ENCODE results near the gene C2CD5.
"Not testable (repeated sequence)": the region's sequence is repeated elsewhere in the genome, so short reads cannot be mapped to it uniquely, and the experiment has no call there.

C2CD5 gene

DNA sequence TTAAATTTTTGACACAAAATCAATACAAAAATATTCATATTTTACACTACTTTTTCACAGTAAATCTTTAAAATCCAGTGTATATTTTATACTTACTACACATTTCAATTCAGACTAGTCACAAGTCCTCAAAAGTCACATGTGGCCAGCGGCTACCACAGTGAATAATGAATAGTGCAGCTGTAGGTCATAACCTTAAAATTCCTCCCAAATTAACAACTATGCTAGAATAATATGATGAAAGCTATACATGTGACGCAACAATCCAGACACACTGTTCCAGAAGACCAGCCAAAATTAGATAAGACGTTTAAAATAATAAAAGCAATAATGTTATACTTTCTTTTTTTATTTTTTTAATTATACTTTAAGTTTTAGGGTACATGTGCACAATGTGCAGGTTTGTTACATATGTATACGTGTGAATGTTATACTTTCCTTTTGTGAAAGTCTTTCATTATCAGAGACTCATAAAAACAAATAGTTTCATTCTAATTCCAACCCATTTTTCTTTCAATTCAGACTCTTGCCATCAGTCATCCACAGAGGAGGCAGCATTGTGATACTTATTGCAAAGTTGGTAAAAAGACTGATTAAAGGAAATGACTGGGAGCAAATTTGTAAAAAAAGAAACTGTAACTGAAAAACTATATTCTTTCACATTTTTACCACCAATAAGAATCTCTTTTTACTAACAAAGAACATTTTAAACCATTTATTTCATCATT, 67.0 kb downstream of the C2CD5 start:
- DNase-seq: no peak

DNA sequence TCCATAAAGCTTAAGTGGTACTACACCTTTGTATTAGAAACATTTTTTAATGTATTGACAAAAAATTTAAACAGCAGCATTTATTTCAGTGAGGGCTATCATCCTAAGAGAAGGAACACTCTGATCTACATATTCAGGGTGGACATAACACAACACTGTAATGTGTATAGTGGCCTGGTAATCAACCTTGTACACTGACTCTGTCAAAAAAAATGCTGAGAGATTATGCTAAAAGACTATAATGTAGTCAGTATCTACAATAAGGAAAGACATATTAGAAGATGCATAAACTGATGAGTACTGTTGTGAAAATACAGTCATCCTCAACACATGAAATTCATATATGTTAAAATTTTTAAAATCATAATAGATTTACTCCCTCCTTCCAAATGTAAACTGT, 68.2 kb downstream of the C2CD5 start:
- DNase-seq: no peak

DNA sequence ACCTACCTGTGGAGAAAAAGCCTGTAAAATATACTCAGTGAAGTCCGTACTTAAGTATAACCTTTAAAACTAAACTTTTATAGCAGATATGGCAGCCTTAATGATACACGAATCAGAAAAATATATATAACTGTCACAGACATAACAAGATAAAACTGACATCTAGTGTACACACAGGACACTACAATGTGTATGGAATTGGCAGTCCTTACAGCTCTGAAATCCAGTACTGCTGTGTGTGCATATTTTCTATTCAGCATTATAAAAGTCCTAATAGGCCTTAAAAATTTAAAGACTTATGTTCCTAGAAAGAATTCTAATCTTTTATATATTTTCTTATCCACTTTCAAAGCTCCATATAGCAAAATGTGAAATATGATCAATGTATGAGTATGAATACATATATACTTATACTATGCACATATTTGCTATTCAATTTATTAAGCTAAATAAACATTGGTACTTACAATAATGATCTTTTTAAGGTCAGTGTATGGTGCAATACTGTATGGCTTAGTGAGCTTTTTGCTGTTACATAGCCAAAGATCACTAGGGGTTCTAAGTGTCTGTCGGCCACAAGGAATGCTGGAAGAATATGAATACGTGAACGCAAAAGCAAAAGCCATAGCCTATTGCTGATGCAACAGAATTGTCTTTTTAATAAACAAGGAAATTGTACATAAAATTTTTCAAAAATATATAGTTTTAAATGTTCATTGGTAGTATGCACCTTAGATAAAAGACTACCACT, 69.2 kb downstream of the C2CD5 start:
- no peak for DNase-seq

DNA sequence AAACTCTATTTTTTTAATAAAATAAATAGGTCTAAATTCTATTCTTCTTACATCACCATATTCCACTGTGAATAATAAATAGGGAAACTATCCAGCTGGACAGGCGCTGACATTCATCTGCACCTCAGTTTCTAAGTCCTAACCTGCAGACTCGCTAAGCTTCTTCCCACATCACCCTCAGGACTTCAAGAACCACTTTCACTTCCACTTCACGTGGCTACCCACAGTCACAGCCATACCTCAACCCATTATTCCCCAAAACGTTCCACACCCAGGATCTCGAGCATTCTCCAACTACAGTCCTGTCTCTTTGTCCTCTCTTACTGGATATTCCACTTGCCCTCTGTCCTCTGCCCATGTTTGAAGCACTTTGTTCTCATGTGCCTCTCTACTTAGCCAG, 71.1 kb downstream of the C2CD5 start:
- no peak for DNase-seq

DNA sequence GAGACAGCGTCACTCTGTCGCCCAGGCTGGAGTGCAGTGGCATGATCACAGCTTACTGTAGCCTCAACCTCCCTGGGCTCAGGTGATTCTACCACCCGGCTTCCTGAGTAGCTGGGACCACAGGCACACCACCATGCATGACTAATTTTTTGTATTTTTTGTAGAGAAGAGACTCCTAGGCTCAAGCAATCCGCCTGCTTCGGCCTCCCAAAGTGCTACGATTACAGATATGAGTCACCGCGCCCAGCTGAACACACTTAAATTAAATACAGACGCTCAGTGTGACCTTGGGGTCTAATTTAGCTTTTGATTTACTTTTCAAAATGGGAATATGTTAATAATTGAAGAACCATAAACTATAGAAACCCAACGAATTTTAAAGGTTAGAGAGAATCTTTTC, 77.2 kb downstream of the C2CD5 start:
- DNase-seq: no peak

DNA sequence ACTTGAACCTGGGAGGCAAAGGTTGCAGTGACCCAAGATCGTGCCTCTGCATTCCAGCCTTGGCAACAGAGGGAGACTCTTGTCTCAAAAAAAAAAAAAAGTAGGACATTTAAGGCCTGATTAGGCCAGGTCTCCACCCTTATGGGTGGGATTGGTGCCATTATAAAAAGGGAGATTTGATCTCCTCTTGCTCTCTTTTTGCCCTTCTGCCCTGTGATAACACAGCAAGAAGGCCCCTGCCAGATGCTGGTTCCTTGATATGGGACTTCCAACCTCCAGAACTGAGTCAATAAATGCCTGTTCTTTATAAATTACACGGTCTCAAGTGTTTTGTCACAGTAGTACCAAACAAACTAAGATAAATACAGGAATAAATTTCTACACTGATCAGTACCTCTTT, 81.0 kb downstream of the C2CD5 start:
- DNase-seq: no peak

DNA sequence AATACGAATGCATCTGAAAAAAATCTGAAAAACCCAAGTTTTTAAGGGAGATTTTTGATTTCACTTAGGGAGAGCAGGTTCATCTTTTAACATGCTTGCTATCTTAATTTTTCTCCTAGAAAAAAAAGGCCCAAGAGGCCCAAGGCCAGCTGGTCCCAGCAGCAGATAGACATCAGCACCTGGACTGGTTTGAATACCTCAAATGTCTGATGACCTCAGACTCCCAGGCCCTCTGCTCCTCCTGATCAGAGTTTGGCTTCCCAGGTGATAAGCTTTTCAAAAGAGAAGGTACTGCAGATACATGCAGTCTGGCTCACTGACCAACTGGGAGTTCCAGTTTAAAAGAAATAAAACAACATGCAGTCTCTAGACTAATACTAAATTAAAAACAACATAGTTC, 82.6 kb downstream of the C2CD5 start:
- no peak for DNase-seq

DNA sequence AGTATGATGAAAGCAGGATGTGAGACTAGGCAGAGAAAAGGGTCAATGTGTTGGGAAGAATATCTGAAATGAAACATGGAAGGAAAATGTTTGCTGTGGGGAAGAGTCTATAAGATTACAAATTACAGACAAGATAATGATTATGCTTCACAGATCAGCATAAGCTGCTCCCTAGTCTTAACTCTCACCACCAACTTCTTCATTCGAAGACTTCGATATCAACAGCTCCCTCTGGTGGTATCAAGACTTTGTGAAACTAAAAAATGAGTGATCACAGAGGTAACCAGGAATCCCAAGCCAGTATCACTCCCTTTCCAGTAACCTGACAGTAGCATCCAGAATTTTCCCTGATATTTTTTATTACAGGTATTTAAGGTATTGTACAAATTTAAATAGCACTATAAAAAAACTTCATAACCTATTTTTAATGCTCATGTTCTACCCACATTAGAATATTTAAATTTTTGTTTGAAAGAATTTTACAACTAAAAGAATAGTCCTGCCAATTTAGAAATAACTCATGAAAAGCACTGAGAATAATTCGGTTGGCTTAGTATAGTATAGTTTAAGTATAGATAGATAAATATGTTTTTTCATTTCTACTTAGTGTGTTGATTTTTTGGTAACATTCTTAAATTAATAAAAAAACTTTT, 84.4 kb downstream of the C2CD5 start:
- no peak for DNase-seq

DNA sequence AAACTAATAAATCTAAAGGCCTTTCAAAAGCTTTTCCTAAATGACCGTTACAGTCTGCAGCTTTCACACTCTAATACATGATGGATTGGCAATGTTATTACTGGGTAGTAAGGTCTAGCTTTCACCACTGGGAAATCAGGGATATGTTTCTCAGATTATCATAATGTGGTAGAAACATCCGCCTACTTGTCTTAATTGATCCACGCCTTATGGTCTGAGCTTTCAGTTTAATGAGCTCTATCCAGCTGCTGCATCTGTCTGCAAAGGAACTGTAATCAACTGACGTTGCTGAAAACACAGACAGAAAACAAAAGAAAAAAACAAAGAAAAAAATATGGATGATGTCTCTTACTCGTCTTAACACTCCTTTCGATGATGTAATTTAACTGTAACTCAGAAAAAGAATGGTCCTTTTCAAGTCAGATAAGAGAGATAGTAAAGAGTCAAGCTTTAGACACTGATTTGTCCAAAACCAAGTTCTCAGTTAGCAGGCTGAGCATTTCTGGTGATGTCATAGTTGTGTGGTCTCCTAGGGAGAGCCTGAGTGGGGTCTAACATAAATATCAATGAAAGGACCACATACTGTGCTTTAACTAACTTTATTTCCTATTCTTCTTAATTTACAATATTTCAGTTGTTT, 85.9 kb downstream of the C2CD5 start:
- no peak for DNase-seq

DNA sequence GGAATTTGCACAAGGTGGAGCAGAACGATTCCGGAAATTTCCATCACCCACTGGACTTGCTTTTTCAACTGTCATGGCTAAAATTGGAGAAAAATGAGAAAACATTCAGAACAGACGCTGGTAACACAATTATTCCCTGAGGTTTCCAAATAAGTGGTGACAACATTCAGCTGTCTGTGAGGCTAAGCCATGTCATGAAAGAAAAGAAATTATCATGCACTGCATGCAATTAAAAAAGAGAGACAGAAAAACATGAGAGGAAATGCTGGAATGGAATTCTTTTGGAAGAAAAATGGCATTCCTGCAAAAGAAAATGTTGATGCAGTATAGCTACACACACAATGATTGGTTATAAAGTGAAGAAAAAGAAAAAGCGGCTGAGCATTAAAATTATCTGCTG, 87.3 kb downstream of the C2CD5 start:
- DNase-seq: no peak

DNA sequence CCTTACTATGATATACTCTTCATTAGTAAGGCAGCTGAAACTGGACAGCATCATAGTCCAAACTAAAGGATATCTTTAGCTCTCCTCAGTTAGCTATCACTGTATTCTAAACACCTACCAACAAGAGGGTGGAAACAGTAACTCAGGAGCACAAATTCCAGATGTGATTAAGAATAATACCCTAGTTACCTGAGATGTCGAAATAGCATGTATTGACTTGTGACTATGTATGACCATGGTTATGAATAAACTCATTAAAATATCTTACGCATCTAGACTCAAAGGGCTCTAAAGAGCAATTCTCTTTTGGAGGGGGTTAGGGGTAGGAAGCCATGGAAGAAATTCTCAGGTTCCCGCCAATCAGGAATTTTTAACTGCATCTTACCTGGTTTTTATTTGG, 90.8 kb downstream of the C2CD5 start:
- DNase-seq: no peak

DNA sequence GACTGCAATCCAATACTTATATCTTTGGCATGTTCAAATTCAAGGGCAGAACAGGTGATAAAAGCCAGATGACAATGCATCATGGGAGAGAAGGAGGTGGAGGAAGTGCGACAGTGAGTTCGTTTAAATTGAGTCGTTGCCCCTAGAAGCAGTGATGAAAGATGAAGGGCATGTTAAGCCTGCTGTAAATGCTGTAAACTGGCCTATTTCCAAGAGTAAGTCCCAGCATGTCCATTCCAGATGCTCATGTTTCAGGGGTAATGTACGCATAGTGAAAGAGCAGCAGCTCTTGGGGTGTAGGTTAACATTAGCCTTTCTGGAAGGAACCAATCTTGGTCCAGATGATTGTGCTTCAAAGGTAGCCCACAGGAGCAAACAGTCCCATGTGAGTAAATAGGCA, 97.1 kb downstream of the C2CD5 start:
- DNase-seq: no peak

DNA sequence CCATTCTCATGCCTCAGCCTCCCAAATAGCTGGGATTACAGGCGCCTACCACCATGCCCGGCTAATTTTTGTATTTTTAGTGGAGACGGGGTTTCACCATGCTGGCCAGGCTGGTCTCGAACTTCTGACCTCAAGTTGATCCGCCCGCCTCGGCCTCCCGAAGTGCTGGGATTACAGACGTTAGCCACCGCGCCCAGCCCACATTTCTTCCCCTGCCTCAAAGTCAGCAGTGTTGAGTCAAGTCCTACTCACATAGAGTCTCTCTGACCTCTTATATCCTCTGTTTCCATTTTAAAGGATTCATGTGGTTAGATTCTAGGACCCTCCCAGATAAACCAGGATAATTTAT, 100.1 kb downstream of the C2CD5 start:
- not testable (repeated sequence) for DNase-seq

DNA sequence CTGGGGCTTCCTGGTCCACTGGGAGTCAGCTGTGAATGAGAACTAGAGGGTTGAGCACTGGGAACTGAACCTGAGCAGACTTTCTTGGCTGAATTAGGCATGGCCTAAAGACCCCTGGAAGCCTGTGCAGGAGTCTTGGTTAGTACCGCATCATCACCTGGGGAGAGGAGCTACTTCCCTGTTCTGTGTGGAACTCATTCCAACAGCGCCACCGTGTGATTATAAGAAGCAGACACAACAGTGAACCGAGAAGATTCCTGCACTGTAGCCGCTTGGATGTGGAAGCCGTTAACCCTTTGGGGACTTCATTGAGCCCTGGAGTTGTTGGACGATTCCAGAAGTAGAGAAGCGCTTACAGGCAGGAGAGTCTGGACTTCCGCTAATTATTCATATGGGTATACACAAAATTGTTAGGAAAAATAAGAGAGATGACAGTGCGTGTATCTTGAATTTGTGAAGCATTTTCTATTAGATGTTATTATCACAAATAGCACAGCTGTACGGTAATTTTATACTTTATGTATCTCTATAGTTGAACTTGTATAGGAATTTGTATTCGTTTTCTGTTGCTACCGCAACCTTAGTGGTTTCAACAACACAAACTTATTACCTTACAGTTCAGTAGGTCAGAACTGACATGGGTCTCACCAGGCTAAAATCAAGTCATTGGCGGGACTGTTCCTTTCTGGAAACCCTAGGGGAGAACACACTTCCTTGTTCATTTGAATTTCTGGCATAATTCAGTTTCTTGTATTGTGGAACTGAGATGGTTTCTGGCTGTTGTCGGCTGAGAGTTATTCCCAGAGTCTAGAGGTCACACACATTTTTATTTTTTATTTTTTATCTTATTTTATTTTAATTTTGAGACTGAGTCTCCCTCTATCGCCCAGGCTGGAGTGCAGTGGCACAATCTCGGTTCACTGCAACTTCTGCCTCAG, 100.7 kb downstream of the C2CD5 start:
- peak; percentile 40 for DNase-seq

DNA sequence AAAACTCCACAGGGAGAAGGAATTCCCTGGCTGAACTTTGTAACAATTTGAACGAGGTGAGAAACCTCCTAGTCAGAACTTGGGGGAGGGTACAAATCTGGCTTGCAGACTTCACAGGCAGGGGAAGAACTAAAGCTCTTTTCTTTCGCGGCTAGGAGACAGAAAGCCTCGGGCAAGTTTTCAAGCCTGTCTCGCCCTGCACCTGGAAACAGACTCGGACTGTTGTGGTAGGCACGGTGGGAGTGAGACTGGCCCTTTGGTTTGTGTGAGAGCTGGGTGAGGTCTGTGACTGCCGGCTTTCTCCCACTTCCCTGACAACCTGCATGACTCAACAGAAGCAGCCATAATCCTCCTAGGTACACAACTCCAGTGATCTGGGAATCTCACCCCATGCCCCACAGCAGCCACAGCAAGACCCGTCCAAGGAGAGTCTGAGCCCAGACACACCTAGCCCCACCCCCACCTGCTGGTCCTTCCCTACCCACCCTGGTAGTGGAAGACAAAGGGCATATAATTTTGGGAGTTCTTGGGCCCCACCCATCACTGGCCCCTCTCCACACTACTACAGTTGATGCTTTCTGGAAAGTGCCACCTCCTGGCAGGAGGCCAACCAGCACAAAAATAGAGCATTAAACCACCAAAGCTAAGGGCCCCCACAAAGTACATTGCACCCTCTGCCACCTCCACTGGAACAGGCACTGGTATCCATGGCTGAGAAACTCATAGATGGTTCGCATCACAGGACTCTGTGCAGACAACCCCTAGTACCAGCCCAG, 107.1 kb downstream of the C2CD5 start:
- DNase-seq: no peak

DNA sequence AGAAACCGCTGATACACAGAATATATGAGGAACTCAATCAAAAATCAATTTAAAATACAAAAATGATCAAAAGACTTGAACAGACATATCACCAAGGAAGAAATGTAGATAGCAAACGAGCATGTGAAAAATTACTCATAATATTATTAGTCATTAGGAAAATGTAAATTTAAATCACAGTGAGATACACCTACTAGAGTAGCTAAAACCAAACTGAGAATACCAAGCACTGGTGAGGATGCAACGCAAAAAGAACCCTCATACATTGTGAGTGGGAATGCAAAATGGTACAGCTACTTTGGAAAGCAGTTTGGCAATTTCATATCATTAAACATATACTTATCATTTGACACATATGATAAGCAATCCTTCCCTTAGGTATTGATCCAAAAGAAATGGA, 108.8 kb downstream of the C2CD5 start:
- no peak for DNase-seq

DNA sequence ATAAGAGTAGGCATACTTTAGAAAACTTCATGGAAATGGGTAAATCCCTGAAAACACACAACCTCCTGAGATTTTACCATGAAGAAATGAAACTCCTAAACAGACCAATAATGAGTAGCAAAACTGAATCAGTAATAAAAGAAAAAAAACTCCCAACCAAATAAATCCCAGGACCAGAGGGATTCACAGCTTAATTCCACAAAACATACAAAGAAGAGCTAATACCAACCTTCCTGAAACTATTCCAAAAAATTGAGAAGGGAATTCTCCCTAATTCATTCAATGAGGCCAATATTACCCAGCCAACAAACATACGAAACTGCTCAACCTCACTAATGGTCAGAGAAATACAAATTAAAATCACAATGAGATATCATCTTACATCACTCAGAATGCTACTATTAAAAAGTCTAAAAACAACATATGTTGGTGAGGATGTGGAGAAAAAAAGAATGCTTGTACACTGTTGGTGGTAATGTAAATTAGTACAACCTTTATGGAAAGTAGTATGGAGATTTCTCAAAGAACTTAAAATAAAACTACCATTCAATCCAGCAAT, 112.6 kb downstream of the C2CD5 start:
- no peak for DNase-seq

DNA sequence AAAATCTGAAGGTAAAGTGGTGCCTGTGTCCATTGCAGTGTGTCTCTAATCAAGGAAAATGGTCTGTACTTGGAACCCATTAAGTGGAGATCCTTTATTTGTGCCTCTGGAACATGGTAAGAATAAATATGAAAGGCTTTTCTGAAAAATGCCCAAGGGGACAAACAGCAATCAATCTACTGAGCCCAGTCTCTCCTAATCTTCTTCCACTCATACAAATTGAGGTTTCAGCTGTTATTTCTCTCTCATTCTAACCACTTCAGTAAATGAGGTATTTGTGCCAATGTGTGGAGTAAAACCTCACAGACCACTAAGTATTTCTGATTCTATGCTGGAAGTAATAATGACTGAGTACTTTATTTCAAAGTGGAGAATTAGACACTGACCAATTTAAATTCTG, 127.5 kb downstream of the C2CD5 start:
- no peak for DNase-seq

DNA sequence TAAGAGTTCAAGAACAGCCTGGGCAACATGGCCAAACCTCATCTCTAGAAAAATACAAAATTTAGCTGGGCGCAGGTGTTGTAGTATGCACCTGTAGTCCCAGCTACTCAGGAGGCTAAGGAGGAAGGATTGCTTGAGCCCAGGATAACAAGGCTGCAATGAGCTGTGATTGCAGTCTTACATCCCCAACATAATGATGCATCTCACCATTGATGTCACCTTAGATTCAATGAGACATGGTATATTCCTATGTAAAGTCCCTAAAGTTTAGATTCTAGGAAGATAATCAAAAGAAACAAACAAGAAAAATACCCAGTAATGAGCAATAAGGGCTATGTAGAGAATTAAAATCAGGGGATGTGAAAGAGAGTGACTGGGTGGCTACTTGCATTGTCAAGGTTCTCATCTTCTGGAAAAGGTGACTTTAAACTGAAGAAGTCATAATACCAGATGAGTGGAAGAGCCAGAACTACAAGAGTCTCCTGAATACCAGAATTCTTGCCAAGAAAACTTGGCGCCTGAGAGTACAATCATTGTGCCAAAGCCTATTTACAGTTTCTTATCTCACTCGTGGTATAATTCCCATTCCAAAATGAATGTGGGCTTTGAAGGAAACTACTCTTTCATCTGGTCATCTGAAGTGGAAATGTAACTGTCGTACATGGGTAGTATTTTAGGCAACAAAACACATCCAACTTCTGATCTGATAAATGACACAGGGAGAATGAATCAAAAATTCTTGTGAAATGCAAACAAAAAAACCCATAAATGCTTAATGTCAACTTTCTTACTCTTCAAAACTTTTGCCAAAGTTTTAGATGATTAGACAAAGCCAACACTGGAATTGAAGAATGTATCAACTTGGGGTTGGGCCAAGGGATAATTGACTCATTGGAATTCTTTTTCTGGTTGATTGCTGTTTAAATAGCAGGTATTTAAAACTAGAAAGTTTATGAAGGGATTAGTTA, 128.7 kb downstream of the C2CD5 start:
- DNase-seq: no peak

DNA sequence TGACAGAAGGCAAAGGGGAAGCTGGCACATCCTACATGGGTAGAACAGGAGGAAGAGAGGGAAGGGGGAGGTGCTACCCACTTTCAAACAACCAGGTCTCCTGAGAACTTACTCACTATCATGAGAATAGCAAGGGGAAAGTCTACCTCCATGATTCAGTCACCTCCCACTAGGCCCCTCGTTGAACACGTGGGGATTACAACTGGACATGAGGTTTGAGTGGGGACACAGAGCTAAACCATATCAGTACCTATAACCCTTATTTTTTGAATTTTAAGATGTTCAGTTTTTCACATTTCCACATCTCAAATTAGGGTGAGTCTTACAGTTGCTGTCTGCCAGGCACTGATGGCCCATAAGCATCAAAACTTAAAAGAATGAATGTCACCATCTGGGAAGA, 129.6 kb downstream of the C2CD5 start:
- DNase-seq: no peak
